Breast epithelium (tissue), 3 donors: ENCODE results near the gene FAM227A.
A peak's percentile ranks its signal among the peaks of the same experiment; 100 is the strongest.

Experiments
- CTCF ChIP-seq, 3 donors: fragments of 450-650 bp; IDR thresholded peaks; one replicate each; pipeline ENCODE4 v1.5.1; 2016 to 2017; ENCODE audit warnings: antibody characterized with exemption in 3 of 3, mild to moderate bottlenecking in 3 of 3, moderate library complexity in 3 of 3
- POLR2A ChIP-seq: fragments of 450-650 bp; IDR thresholded peaks from one replicate; pipeline ENCODE4 v1.6.1; 2016; ENCODE audit warnings: antibody characterized with exemption, mild to moderate bottlenecking, moderate library complexity
- POLR2AphosphoS5 ChIP-seq, 3 donors: sonication (generic); formaldehyde crosslinking; IDR thresholded peaks; one replicate each; pipeline ENCODE4 v1.6.1; 2017; ENCODE audit warnings: antibody characterized with exemption in 3 of 3

- peak; percentile 88 for TF ChIP-seq POLR2A
- peak; percentile 94 to 99 (median 97) for TF ChIP-seq POLR2AphosphoS5 (IDR thresholded peaks at IDR 0.05)
- TF ChIP-seq CTCF (IDR thresholded peaks at IDR 0.05), result peak in 2 of 3 donors; percentile 7 to 42
Measured at GRCh38 chr22:38700789-38701628, 44.8 kb upstream of the FAM227A start, which contains the start of gene JOSD1.
